NAMALWA (cell line): ENCODE data around the gene MFAP1.
"Not testable (repeated sequence)": the region's sequence is repeated elsewhere in the genome, so short reads cannot be mapped to it uniquely, and the experiment has no call there.

Experiments
- DNase-seq: peaks from one replicate; pipeline ENCODE4 v3.0.0-alpha.2; 2015; ENCODE audit warnings: low spot score

MFAP1 gene

DNA sequence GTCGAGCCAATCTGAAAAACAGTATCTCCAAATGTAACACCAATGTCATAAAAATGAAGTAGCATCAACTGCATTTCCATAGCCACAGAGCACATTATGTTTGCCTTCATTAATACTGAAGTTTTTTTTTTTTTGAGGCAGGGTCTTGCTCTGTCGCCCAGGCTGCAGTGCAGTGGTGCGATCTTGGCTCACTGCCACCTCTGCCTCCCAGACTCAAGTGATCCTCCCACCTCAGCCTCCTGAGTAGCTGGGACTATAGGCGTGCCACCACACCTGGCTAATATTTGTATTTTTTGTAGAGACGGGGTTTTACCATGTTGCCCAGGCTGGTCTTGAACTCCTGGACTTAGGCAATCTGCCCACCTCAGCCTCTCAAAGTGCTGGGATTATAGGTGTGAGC, 9.4 kb downstream of the MFAP1 start:
- DNase-seq: not testable (repeated sequence)

DNA sequence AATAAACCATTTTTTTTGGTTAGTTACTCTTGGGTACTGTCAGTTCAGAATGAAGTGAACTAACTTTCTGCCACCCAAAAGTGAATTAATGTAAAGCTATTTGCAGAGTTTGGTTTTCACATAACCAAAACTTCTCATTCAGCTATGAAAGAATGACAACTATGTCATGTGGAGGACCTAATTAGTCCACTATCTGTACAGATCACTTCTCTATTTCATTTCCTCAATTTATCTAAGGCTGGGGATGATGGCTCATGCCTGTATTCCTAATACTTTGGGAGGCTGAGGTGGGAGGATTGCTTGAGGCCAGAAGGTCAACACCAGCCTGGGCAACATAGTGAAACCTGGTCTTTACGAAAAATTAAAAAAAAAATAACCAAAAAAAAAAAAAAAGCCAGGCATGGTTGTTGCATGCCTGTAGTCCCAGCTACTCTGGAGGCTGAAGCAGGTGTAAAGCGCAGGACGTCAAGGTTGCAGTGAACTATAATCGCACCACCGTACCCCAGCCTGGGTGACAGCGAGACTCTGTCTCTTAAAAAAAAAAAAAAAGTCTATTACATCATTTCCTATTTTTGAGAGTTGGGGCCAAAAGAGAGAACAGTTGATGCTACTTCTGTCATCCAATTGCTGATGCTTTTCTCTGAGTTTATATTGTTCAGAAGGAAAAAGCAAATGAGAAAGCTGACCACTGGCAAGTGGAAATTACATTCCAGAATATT, 15.4 kb downstream of the MFAP1 start:
- peak; percentile 90 for DNase-seq

GRCh38 chr15:43808435-43808950, 16.0 kb downstream of the MFAP1 start:
- peak; percentile 49 for DNase-seq

DNA sequence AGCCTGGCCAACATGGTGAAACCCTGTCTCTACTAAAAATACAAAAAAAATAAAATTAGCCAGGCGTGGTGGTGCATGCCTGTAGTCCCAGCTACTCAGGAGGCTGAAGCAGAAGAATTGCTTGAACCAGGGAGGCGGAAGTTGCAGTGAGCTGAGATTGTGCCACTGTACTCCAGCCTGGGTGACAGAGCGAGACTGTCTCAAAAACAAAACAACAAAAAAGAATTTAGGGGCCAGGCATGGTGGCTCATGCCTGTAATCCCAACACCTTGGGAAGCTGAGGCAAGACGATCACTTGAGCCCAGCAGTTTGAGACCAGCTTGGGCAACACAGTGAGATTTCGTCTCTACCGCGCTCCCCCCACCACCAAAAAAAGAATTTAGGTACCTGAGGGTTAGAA, 21.8 kb downstream of the MFAP1 start:
- not testable (repeated sequence) for DNase-seq

DNA sequence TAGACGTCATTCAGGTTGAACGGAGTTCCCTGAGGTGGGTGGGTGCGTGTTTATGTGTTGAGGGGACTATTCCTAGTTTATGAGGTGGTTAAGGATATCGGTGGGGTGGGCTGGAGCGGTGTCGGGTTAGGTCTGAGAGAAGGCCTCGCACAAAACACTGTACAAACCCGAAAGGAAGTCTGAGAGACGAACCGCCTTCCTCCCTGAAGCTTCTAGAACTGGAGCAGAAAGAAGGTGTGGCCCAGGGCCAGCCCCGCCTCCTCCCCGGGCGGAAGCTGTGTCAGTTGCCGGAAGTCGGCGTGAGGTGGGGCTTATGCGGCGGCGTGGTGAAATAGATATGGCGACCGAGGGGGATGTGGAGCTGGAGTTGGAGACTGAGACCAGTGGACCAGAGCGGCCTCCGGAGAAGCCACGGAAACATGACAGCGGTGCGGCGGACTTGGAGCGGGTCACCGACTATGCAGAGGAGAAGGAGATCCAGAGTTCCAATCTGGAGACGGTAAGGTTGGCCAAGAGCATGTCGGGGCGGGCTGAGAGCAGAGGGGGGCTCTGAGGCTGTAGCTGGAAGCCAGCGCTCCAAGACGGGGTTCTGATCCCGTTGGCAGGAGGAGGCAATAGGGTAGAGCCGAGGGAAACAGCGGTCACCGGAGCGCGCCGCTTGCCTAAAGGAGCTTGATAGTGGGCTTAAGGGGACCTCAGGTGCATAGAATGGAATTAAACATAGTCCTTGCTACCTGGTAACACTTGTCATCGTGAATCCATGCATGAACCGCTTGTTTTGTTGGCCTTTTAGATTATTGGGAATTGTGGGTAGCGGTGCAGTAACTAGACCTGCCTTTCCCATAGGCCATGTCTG, 24.0 kb downstream of the MFAP1 start, which contains the start of gene HYPK:
Gene HYPK (plus strand): TSS at position 314 of the 856 bp plus-strand sequence. CDS start 24 bp downstream, at position 338.
- DNase-seq: peak; percentile 89

DNA sequence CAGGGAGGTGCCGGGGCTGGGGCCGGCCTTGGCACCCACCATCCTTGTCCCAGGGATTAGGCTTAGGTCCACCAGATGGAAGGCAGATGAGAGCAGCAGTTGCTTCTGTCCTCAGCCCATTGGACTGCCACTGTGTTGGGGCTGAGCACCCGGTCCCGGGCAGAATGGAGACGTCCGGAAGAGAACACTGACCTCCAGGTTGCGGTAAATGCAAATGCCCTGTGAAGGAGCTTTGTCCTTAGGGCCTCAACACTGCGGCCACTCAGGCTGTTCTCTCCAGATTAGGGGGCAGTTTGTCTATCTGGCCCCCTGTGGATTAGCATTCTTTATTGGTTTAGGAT, 24.6 kb downstream of the MFAP1 start, which contains the start of gene SERINC4:
Gene SERINC4 (minus strand): TSS at position 276 of the 341 bp plus-strand sequence. CDS start 234 bp downstream, at position 42.
- no peak for DNase-seq

DNA sequence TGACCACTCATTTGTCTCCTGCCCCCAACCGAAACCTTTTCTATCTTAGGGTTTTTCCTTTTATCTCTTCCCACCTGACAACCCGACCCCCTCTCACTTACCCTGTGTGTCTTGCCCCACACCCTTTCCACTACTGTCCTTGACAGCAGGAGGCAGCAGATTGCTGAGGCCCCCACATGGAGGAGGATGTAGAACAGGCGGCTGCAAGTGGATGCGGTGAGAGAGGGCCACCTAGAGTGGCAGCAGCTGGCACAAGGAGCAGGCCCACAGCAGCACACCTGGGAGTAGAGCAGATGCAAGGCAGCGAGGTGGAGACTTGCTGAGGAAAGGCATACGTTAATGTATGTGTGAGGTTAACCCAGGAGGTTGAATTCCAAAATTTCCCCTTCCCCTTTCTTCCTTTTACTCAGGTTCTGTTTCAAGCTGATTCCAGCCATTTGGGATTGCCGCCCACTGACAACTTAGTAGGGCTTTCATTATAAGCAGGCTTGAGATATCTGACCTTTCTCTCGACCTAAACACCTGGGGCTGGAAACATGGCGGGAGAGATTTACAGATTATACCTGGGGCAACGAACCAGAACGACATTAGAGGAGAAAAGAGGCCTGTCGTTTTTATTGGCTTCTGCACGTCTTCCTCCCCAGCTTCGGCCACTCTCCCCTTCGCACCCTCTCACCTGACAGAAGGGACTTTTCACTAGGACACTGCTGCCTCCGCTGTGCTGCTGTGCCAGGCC, 25.1 kb downstream of the MFAP1 start:
- DNase-seq: peak; percentile 59

- no peak for DNase-seq
Observed at GRCh38 chr15:43796566-43796965, 27.9 kb downstream of the MFAP1 start.

GRCh38 chr15:43795997-43796396, 28.5 kb downstream of the MFAP1 start:
- no peak for DNase-seq

DNA sequence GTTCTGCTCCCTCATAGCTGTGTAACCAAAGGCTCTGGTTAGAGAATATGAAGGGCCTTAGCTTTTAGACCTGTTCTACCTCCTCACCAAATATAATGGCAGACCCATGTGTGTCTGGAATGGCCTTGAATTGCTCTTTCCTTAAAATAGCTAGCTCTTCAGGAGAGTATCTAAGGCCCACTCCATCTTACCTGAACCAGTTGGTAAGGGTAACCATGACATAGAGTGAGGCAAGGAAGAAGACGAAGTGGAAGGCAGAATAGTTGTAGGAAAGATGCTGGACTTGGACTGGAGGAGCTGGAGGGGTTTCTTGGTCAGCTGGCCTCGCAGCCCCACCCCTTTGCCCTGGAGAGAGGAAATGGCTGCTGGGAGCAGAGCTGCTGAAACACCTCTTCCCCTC, 29.3 kb downstream of the MFAP1 start:
- no peak for DNase-seq

DNA sequence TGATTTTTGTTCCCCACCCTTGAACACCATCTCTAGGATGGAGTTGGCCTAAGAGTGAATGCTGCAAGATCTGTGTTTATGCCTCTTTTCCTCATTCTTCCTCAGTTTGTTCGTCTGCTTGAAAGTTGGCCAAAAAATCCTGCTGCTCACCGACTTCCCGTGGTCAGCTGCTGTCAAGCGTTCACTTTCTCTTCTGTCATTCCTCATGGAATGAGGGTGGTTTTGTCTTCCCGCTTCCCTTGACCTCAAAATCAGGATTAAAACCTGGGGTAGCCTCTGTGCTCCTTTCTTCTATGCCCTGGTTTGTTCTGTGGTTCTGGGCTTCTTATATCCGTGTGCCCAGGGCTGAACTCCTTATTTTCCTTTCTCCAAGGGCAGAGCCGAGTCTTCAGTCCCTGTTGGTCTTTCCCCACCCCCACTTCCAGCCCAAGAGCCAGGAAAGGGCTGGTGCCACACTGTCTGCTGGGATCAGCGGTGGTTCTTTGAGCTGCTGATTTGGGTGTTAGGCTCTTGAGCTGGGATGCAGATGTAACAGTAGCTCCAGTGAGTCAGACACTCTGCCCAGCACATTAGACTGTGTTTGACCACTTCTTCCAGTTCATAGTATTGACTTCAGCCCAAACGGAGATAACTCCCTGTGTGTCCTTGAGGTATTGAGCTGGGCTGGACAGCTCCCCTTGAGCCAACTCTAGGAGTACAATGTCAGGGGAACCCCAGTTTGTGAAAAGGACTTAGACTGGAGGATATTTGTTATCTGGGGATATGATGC, 30.0 kb downstream of the MFAP1 start:
- DNase-seq: no peak

DNA sequence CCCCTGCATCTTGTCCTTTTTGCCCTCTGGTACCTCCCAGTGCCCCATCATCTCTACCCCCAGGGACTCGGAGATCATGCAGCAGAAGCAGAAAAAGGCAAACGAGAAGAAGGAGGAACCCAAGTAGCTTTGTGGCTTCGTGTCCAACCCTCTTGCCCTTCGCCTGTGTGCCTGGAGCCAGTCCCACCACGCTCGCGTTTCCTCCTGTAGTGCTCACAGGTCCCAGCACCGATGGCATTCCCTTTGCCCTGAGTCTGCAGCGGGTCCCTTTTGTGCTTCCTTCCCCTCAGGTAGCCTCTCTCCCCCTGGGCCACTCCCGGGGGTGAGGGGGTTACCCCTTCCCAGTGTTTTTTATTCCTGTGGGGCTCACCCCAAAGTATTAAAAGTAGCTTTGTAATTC, 30.8 kb downstream of the MFAP1 start:
- DNase-seq: no peak

DNA sequence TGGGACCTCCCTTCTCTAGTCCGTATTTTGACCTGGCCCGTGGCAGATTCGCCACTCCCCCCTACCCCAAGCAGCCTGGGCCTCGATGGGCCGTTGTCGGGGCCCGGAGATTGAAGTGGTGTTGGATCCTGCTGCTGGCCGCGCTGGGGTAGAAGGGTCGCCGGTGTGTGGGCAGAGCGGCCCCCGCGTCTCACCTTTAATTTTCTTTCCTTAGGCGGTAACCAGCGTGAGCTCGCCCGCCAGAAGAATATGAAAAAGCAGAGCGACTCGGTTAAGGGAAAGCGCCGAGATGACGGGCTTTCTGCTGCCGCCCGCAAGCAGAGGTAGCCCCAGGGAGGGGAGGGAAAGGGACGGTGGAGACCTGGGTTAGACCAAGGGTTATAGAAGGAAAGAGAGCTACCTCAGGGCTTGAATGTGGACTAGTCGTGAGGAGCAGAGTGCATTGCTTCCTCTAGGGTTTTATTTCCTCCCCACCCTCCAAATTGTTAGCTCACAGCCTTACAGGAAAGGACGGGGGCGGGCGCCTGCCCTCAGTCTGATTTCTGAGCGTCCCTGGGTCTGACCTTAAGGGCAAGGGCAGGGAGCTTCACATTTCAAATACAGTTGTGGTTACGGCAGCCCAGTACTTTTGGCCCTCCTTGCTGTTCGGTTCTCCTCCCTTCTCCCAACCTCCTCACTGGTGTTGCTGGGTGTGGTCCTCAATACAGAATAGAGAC, 31.6 kb downstream of the MFAP1 start:
- peak; percentile 50 for DNase-seq

DNA sequence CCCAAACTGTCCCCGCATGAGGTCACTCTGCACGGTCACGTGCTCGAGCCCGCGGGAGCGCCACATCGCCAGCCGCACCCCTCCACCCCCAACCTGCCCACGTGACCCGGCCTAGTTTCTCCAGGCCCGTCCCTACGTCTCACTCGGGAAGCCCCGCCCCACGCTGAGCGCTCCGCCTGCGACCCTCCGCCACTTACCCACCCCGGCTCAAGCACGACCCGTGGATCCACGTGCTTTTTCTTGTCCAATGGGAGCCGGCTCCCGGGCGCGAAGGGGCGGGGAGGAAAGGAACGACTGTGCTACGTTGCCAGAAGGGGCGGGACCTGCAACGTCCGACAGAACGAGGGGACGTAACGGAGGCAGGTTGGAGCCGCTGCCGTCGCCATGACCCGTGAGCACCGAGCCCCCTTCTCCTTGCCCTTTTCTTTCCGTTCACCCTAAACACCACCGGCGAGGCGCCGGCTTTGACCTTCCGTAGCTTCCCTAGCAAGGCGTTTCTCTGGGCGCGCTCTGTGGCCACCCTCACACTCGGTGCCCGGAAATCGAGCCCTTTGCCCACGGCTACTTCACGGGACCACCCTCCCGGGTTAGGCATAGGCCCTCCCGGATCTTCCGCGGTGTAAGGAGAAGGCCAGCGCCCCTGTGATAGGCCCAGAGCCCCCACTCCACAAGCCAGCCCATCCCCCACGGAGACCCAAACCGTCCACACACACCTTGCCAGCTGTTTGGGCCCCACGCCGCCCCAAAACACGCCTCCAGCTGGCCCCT, 32.3 kb downstream of the MFAP1 start, which contains the start of gene SERF2:
Gene SERF2 (plus strand): TSS at position 328 of the 768 bp plus-strand sequence. CDS start 57 bp downstream, at position 385.
- peak; percentile 99 for DNase-seq

- DNase-seq: peak; percentile 94
Observed at GRCh38 chr15:43789409-43789808, 35.1 kb downstream of the MFAP1 start.

DNA sequence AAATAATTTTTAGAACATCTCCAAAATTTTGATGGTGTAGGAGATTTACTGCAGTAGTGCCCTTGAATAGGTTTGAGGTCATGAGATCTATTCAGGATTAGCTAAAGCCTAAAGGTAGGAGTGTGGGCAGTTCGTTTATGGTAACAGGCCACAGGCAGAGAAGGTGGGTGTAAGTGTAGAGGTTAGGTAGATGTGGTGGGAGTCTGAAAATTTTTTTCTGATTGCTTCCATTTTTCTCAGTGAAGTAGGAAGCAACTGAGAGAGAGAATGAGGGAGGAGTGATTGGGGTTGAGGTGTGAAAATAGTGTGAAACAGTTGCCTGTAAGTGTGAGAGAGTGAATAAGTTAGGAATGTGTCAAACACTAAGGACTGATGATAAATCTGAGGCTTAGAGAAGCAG, 45.5 kb downstream of the MFAP1 start:
- DNase-seq: no peak

DNA sequence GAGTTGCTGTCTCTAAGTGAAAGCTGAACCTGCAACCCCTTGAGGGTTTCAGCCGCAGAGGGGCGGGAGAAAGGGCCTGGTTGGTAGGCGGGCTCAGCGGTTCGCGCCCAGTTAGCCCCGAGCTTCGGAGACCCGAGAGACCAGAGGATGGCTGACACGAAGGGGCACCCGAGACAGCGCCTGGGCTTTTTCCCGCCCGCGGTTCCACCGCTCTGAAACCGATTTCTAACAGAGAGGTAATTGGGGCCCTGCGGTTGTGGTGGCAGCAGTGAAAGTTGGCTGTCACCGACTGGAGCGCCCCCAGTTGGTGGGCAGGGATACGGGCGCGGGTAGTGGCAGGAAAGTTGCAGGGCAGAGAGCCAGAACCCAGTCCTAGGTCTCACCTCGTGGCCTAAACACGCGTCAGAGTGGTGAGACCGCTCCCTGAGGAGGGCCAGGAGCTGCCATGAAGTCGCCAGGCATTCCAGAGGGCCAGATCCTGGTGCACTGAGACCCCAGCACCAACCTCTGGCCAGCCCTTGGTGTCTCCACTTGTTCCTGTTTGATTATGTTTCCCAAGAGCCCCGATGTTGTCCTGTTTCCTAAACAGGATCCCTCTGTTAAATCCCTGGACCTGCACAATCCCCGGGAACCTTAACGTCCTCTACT, 47.1 kb downstream of the MFAP1 start:
- DNase-seq: peak; percentile 94

- peak; percentile 89 for DNase-seq
Observed at GRCh38 chr15:43776718-43777266, 47.7 kb downstream of the MFAP1 start, which contains the start of gene ELL3. Gene ELL3, minus strand, starts transcription at chr15:43776966. Its CDS starts 65 bp downstream, at chr15:43776901.
